NCI-H1092 treated with DMSO at 0.1 percent for 48 hours (cell line): ENCODE measurements around the gene HIRIP3.
A peak's percentile ranks its signal among the peaks of the same experiment; 100 is the strongest.
"Not testable (repeated sequence)": the region's sequence is repeated elsewhere in the genome, so short reads cannot be mapped to it uniquely, and the experiment has no call there.

ENCODE experiments used
- DNase-seq: peaks from one replicate; lab custom pipeline; 2025; lab: John Stamatoyannopoulos, UW

The HIRIP3 gene

GRCh38 chr16:29995324-29995910 lies at the start of gene HIRIP3:
Gene HIRIP3, minus strand, starts transcription at chr16:29995617. Its CDS starts 12 bp downstream, at chr16:29995605.
- DNase-seq = peak; percentile 89

- no peak for DNase-seq
Observed at GRCh38 chr16:30041841-30042240, 46.4 kb upstream of the HIRIP3 start.

- not testable (repeated sequence) for DNase-seq
Observed at GRCh38 chr16:30040690-30041089, 45.3 kb upstream of the HIRIP3 start.

- no peak for DNase-seq
Observed at GRCh38 chr16:30040221-30040620, 44.8 kb upstream of the HIRIP3 start.

GRCh38 chr16:30033270-30033669 lies 37.9 kb upstream of the HIRIP3 start:
- no peak for DNase-seq

- peak; percentile 83 for DNase-seq
Observed at GRCh38 chr16:30032083-30032819, 36.8 kb upstream of the HIRIP3 start.

- no peak for DNase-seq
Observed at GRCh38 chr16:30031477-30031918, 36.1 kb upstream of the HIRIP3 start.

- peak; percentile 26 for DNase-seq
Observed at GRCh38 chr16:30030841-30031413, 35.5 kb upstream of the HIRIP3 start, which contains the start of gene TLCD3B. Gene TLCD3B, minus strand, starts transcription at chr16:30031271. Its CDS starts 744 bp downstream, at chr16:30030527.

- no peak for DNase-seq
Observed at GRCh38 chr16:30030011-30030685, 34.7 kb upstream of the HIRIP3 start.

GRCh38 chr16:30028438-30029076 lies 33.1 kb upstream of the HIRIP3 start:
- no peak for DNase-seq

GRCh38 chr16:30027588-30028437 lies 32.4 kb upstream of the HIRIP3 start:
- no peak for DNase-seq

GRCh38 chr16:30026449-30026848 lies 31.0 kb upstream of the HIRIP3 start:
- DNase-seq = no peak

GRCh38 chr16:30025574-30025973 lies 30.2 kb upstream of the HIRIP3 start:
- no peak for DNase-seq

GRCh38 chr16:30025156-30025555 lies 29.7 kb upstream of the HIRIP3 start:
- no peak for DNase-seq

GRCh38 chr16:30024451-30024850 lies 29.0 kb upstream of the HIRIP3 start:
- DNase-seq = no peak

GRCh38 chr16:30023586-30023985 lies 28.2 kb upstream of the HIRIP3 start:
- DNase-seq = no peak

GRCh38 chr16:30022887-30023286 lies 27.5 kb upstream of the HIRIP3 start, which contains the start of gene C16orf92:
Gene C16orf92, plus strand, starts transcription at chr16:30023198. Its CDS starts 143 bp downstream, at chr16:30023341.
- no peak for DNase-seq

GRCh38 chr16:30018731-30019158 lies 23.3 kb upstream of the HIRIP3 start:
- no peak for DNase-seq

GRCh38 chr16:30017937-30018336 lies 22.5 kb upstream of the HIRIP3 start:
- DNase-seq = not testable (repeated sequence)

- DNase-seq = no peak
Observed at GRCh38 chr16:30017277-30017656, 21.9 kb upstream of the HIRIP3 start.
